NCI-H82 (cell line): ENCODE measurements around the gene CECR2.

Experiments used
- DNase-seq: peaks from one replicate; lab custom pipeline; 2025; lab: John Stamatoyannopoulos, UW

The CECR2 gene

DNA sequence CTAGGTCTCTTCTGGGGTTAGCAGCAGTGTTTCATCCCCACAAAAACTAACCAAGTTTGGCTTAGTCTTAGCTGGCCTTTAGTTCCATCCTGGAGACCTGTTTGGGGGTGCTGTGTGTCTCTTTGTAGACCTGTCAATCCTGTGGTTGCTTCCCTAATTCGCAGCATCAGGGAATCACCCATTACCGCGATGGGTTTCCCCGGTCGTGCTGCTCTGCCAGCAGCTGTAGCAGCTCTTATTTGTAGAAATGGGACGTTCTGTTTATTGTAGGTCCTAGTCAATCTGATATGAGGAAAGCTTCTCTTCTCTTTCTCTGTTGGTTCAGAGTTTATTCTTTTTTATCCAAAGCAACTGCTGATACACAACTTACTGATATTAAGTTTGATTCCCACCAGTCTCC lies 91.6 kb downstream of the CECR2 start:
- DNase-seq, result no peak

DNA sequence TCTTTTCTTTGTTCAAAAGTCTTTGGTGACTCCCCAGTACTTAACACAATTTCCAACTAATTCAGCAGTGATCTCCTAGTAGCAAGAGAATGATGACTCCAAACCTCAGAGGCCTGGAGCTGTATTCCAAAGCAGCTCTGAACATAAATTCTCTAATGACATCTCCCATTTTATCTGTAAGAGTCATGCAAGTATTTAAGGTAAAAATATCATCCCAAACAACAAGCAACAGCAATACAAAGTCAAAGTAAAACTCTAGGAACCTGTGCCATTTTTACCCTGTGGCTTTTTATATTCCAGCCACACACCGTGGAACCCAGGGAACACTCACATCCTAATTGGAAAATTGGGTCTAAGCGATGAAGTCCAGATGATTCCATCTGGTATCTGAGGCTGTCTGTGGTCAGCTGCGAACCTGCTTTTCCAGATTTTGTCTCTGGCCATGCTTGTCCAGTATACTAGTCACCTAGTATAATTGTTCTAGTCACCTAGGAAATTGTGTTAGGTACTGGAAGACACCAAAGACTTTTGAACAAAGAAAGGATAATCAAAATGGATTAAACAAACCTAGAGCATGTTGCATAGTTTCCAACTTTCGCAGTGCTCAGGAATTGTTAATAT lies 101.7 kb downstream of the CECR2 start:
- no peak for DNase-seq

DNA sequence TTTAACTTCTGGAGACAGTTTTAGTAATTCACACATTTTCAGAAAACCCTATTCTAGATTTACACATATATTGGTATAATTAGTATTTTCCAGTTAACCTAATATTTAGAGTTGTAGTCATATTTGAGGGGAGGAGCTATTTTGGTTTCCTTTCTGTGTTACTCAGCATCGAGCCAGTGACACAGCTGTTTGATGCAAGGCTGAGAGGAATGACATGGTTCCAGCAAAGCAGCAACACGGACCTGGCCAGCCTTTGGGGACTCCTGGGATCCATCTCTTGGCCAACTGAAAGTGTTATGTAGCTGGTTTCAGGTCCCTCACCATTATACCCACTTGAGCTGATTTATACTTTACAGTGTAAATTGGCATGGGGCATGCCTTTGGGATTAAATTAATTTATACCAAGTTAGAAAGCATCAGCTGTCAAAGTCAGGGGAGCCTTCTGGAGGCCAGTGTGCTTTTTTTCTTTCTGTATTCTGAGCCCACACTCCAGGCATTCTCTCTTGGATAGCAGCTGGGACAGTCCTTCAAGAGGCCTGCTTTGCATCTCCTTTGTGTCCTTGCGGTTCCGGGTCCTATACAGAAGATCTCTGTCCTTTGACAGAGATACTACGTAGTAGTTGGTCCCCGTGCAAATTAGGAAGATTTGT lies 102.8 kb downstream of the CECR2 start:
- DNase-seq, result peak; percentile 33

DNA sequence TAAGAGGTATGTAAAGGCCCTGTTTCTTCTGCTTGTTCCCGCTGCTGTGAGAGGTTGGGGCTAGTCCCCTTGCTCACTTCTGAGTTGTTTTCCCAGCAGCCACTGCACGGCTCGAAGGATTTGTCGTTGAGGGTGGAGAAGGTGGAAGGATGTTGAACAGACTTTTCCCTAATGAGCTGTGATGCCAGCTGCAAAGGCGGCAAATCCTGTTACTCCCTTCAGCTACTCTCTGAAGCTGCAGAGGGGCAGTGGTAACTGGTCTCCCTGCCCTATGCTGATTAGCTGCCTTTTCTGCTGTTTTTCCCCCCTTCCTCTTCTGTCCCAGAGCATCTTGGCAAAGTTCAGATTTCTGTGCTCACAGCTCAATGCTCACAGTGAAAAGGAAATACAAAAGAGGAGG lies 103.7 kb downstream of the CECR2 start:
- DNase-seq, result peak; percentile 94

DNA sequence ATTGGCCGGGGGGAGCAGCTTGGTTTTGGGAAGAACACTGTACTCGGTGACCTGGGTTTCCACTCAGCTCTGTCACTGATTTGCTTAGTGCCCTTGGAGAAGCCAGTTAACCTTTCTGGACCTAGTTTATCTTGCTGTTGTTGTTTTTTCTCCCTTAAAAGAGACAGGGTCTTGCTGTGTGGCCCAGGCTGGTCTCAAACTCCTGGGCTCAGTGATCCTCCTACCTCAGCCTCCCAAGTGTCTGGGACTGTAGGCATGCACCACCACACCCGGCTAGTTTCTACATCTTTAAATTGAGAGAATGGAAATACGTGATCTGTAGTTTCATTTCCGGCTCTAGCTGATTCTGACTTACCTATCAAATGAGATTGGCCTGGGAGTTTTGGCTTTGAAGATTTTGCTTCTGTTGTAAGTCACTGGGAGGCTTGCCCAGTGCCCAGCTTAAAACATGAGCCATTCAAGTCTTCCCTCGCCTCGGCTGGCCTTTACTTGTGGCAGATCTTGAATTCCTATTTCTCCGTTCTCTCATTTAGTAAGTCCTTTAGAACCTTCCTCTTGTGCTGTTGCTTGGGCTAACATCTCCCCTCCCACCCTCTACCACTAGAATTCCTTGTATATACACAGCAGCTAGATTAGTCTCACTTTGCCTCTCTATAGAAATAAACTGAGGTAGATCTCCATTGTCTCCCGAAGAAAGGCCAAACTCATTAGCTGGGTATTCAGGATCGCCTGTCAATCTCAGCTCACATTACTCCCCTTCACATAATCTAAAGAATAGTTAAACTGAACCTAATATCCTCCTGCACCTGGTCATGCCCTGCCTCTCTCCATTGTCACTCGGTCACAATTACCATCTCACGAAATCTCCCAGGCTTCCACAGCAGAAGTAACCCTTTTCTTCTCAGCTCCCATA lies 106.3 kb downstream of the CECR2 start:
- no peak for DNase-seq

DNA sequence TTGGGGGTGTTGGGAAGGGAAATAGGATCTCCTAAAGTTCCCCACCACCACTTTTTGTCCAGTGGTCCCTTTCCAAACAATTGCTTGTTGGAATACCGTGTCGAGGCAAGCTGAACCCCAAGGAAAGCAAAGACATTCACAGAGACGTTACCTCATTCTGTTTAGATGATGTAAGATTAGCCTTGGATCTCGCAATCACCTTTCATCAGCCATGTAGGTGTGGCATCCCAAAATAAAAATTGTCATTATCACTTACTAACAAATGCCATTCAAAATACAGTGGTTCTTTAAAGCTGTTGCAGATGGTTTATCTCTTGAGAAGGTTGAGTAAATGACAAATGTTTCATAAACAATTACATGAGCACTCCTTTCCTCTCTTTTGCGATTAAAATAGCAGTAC lies 107.6 kb downstream of the CECR2 start:
- DNase-seq, result no peak

DNA sequence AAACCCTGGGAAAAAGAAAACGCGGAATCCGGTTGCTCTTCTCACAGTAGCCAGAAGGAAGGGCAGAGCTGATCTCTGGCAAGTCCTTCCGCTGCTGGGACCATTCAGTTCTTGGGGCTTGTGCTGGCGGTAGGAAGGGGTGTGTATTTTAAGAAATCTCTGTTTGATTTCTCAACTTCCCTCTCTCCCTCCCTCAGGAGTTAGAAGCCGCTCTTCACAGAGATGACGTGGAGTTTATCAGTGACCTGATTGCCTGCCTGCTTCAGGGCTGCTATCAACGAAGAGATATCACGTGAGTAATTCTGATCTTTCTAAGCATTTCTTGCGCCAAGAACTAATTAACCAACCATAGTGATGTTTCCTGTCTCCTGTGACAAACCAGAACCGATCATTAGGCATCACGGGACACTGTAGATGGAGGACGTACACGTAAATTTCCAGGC lies 108.2 kb downstream of the CECR2 start:
- no peak for DNase-seq

DNA sequence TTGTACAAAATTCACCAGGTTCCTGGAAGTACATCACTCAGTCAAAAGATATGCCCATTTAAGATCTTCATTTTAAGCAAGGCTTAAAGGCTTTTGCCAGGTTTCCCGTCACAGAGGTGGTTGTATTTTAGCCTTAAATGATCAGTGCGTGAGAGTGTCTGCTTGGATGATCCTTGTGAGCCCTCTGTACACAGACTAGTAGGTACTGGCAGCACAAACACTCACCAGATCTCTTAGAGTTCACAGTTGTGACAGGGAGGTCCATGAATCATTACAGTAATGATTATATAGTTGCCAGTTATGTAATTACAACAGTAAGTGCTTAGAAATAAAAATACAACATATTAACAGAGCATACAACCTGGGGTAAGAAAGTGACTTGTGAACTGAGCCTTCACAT lies 109.9 kb downstream of the CECR2 start:
- DNase-seq, result no peak

DNA sequence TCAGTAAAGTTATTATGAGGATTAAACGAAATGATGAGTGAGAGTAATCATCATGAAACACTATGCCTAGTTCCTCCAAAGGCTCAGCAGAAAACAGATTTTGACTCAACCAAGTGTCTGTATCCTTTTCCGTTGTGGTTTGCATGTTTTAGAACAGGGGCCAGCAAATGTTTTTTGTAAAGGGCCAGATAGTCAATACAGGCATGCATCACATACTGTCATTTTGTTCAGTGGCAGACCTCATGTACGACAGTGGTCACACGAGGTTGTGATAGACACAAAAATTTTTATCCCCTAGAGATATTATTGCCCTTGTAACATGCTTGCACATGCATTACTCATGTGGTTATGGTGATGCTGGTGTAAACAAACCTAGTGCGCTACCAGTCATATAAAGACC lies 112.2 kb downstream of the CECR2 start:
- no peak for DNase-seq

DNA sequence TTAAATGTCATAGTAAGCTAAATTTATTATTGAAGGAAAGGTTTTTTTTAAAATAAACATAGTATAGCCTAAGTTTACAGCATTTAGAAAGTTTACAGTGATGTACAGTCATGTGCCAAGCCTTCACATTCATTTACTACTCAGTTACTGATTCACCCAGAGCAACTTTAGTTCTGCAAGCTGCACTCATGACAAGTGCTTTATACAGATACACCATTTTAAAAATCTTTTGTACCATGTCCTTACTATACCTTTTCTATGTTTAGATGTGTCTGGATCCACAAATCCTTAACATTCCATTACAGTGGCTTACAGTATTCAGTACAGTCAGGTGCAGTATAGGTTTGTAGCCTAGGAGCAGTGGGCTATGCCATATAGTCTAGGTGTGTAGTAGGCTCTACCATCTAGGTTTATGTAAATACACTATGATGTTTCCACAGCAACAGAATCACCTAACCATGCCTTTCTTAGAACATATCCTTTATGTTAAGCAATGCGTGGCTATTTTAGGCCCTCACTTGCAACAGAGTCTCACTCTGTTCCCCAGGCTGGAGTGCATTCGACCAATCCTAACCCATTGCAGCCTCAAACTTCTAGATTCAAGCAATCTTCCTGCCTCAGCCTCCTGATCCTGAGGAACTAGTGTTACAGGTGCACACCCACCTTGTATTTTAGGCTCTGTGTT lies 114.6 kb downstream of the CECR2 start:
- no peak for DNase-seq

DNA sequence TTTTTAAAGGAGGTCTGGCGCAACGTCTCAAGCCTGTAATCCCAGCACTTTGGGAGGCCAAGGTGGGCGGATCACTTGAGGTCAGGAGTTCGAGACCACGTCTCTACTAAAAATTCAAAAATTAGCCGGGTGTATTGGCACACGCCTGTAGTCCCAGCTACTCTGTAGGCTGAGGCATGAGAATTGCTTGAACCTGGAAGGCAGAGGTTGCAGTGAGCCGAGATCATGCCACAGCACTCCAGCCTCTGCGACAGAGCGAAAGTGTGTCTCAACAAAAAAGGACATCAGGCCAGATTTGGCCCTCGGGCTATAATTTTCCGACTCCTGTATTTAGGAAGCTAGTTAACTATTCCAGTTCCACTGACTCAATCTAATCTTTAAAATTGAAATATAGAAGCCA lies 115.3 kb downstream of the CECR2 start:
- DNase-seq, result no peak

DNA sequence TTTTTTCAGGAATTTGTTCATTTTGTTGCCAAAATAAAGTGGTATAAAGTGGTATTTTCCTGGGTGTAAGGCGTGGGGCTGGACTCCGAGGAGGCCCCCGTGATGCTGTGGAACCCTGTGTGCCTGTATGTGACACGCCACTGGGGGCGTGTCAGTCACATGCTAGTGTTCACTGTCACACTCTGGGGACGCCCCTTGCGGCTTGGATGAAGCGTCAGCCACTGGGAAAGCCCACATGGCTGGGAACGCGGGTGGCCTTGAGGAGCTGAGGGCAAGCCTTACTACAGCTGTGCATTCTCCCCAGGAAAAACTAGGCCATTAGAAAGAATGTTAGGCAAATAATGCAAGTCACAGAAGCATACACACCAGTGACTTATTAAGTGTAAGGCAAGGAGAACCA lies 117.1 kb downstream of the CECR2 start:
- peak; percentile 6 for DNase-seq

DNA sequence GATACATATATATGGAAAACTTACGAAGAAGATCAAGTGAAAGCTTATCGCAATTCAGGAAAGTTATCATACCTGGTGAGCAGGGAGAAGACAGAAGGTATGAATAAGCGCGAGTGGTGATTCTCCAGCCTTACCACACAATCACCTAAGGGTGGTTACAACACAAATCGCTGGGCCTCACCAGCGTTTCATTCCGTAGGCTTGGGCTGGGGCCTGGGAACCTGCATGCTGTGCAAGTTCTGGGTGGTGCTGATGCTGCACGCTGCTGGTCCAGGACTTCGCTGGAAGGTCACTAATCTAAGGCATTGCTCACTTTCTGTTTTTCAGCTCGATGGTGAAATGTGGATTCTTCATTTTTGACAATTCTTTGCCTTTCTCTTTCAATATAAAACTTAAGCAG lies 117.5 kb downstream of the CECR2 start:
- DNase-seq, result no peak

DNA sequence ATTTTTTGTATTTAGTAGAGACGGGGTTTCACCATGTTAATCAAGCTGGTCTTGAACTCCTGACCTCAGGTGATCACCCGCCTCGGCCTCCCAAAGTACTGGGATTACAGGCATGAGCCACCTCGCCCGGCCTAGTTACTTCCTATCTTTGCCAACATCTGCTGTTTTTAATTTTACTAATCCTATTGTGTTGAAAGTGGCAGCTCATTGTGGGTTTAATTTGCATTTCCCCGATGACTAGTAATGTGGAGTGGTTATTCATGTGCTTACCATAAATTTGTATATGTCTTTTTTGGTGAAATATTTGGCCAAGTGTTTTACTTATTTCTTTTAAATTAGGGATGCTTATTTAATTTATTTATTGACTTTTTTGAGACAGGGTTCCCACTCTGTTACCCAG lies 119.8 kb downstream of the CECR2 start:
- DNase-seq, result peak; percentile 34

DNA sequence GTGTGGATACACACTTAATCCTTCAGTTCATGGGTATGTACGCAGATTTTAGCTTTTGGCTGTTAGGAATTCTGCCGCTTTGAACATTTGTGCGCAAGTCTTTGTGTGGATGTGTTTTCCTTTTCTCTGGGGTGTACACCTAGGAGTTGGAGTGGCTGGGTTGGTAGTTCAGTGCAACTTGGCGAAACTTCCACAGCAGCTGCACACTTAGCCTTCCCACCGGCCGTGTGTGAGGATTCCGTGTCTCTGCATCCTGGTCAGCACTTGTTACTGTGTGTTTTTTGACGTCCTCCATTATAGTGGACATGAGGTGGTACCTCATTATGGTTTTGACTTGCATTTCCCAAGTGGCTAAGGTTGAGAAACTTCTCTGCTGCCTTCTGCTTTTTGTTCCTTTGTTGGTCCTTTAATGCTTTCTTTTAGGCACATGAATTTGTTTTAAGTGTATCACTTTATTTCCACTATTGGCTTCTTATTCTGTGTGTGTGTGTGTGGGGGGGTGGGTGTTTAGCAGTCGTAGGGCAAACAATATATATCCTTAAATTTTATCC lies 121.9 kb downstream of the CECR2 start:
- DNase-seq, result no peak

DNA sequence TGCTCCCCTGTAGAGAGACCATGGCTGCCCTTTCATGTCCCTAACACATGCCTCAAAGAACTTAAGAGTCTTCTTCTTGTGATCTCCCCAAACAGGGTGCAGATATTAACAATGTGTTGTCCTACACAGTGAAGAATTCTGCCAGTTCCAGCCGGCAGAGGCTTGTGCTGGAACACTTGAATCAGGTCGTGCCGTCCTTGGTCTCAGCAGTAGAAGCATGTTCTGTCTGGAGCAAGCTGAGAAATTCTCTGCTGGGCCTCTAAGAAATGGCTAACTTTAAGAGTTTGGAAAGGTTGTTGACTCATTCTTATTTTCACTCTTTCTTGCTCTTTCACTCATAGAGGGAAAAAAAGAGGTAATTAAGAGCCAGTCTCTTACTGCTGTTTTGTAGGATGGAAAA lies 123.0 kb downstream of the CECR2 start:
- no peak for DNase-seq

DNA sequence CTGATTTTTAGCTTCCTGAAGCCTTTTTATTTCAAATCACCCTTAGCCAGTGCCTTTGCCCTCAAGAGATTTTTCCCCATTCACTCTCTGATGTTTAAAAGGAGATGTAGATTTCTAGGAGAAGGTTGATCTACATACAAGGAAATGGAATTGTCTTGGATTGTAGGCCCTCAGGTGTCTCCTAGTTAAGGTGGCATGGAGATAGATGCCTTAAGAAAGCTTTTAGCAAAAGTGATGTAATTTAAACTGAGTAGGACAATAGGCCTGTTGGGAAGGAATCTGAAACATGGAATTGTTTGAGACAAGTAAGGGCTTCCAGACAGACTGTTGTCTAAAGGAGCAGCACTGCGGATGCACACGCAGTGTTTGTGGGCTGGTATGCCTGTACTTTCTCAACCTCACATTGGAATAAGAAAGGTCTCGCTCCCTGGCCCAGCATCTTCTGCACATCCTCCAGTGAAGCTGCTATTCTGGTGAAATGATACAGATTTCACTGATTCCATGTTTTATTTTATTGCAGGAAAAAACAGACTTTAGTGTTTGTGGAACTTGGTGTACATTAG lies 124.2 kb downstream of the CECR2 start:
- no peak for DNase-seq

DNA sequence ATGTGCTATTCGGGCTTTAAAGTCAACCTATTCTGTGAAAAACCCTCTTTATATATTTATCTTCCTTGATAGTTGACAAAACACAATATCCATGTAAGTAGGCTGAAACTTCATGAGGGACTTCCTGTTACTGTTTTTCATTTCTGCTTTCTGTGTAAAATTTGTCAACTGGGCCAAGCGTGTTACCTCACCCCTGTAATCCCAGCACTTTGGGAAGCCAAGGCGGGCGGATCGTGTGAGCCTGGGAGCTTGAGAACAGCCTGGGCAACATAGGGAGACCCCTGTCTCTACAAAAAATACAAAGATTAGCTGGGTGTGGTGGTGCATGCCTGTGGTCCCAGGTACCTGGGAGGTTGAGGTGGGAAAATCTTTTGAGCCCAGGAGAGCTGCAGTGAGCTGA lies 127.6 kb downstream of the CECR2 start:
- no peak for DNase-seq

DNA sequence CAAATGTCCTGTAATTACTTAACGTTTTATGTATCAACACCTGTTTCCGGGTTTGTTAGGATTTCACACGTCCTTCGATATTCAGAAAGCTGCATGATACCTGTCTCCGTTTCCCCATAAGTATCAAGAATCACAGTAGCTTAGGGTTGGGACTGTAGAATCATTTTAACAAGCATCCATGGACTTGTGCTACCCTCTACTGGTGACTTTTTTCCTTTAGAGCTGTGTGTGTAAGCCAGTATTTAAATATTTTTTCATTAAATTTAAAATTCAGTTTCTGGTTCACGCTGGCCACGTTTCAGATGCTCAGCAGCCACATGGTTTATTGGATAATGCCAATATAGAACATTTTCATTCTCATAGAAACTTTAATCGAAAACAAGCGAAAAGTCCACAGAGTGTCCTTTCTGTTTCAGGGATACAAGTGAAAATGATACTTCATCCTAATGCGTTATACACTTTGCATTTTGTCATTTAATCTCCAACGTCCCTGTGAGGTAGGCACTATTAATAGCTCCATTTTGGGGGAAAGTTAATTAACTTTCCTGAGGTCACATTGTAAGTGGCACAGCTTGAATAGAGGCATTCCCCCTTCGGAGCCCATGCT lies 132.5 kb downstream of the CECR2 start:
- DNase-seq, result peak; percentile 79

DNA sequence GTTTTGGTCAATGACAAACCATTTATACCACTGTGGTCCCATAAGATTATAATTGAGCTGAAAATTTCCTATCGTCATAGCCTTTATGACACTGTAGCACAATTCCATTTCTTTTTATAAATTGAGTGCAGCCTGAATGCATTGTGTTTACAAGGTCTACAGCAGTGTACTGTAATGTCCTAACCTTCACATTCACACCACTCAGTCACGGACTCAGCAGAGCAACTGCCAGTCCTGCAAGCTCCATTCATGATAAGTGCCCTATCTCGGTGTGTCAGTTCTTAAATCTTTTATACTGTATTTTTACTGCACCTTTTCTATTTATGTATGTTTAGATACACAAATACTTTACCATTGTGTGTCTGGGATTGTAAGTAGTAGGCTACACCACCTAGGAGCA lies 138.8 kb downstream of the CECR2 start:
- DNase-seq, result no peak

DNA sequence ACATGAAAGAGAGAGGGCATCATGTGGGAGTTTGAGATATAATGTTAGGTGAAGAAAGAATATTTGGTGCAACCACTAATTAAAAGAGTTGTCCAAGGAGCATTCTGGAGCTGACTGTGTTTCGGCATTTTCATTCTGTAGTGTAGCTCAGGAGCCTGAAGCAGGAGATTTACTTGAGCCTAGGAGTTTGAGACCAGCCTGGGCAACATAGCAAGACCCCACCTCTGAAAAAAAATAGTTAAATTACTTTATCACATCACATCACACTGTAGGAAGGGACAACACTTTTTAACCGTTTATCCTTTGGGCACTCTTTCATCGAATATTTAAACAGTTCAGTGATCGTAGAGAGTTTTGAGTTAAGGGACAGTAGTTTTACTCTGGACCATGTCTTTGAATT lies 143.7 kb downstream of the CECR2 start:
- DNase-seq, result no peak
